Measurements from ENCODE around the gene PCDHGC4.

DNA sequence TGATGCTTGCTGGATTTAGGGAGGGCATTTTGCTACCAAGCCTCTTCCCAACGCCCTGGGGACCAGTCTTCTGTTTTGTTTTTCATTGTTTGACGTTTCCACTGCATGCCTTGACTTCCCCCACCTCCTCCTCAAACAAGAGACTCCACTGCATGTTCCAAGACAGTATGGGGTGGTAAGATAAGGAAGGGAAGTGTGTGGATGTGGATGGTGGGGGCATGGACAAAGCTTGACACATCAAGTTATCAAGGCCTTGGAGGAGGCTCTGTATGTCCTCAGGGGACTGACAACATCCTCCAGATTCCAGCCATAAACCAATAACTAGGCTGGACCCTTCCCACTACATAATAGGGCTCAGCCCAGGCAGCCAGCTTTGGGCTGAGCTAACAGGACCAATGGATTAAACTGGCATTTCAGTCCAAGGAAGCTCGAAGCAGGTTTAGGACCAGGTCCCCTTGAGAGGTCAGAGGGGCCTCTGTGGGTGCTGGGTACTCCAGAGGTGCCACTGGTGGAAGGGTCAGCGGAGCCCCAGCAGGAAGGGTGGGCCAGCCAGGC, 27.0 kb downstream of the PCDHGC4 start:
- no peak for TF ChIP-seq POLR2A (IDR thresholded peaks at IDR 0.05)
- TF ChIP-seq, protein P1, sequence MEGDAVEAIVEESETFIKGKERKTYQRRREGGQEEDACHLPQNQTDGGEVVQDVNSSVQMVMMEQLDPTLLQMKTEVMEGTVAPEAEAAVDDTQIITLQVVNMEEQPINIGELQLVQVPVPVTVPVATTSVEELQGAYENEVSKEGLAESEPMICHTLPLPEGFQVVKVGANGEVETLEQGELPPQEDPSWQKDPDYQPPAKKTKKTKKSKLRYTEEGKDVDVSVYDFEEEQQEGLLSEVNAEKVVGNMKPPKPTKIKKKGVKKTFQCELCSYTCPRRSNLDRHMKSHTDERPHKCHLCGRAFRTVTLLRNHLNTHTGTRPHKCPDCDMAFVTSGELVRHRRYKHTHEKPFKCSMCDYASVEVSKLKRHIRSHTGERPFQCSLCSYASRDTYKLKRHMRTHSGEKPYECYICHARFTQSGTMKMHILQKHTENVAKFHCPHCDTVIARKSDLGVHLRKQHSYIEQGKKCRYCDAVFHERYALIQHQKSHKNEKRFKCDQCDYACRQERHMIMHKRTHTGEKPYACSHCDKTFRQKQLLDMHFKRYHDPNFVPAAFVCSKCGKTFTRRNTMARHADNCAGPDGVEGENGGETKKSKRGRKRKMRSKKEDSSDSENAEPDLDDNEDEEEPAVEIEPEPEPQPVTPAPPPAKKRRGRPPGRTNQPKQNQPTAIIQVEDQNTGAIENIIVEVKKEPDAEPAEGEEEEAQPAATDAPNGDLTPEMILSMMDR (IDR thresholded peaks at IDR 0.05): no peak

Measured in uterus (tissue), 2 donors.